Activated CD8-positive, alpha-beta memory T cell treated with anti-CD3 and anti-CD28 coated beads, Interleukin-2, amount 50 U/mL, for 1 hour (primary cell): ENCODE data around the gene FPGS.
A peak's percentile ranks its signal among the peaks of the same experiment; 100 is the strongest.
"Not testable (repeated sequence)": the region's sequence is repeated elsewhere in the genome, so short reads cannot be mapped to it uniquely, and the experiment has no call there.

Experiments
- DNase-seq: peaks from one replicate; pipeline ENCODE4 v3.0.0-alpha.2; 2020; ENCODE audit errors: extremely low read depth

Gene FPGS

DNA sequence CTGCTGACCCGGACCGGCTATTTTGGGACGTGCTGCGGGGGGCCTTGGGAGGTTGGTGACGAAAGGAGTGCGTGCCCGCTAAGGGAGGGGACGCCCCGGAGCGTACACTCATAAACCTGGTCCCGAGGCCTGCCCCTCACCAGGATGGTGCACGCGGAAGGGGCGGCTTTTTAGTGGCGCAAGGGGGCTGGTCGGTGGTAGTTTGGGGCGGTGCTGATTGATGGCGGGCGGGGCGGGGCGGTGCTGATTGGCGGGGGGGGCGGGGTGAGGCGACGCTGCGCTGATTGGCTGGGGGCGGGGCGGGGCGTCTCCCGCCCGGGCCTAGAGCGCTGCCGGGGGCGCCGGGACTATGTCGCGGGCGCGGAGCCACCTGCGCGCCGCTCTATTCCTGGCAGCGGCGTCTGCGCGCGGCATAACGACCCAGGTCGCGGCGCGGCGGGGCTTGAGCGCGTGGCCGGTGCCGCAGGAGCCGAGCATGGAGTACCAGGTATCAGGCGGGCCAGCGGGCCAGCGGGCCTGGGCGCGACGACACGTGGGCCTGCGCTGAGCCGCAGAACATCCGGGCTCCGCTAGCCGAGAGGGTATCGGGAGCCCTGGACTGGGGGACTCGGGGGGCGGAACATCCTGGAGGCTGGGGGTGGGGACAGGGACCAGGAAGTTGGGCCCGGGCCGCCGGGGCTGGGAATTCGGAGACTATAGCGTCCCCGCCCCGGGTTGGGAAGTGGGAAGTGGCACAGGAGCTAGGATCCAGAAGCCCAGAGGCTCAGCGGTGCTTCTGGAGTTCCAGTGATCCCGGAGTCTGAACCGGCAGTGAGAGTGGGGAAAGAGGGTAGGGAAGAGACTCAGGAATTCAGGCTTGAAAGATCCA lies at the start of gene FPGS:
FPGS (plus strand) TSS at position 307 of the 868 bp plus-strand sequence; CDS start at position 350, 43 bp downstream.
- DNase-seq = peak; percentile 66

DNA sequence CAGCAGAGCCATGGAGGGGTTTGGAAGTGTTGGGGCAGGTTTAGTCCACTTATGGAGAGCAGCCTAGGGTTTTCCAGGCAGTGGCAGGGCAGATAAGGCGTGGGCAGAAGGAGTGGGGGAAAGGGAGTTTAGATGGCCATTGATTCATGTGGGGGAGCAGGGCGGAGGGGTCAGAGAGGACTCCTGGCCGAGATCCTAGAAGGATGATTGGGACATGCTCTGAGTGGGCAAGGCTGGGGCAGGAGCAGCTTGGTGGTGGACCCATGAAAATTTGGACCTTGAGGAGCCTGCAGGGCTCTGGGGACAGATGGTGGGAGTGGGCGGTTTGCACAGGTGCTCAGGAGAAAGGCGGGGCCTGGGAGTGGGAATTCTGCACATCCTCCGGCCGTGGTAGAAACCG lies 49.5 kb upstream of the FPGS start:
- no peak for DNase-seq

DNA sequence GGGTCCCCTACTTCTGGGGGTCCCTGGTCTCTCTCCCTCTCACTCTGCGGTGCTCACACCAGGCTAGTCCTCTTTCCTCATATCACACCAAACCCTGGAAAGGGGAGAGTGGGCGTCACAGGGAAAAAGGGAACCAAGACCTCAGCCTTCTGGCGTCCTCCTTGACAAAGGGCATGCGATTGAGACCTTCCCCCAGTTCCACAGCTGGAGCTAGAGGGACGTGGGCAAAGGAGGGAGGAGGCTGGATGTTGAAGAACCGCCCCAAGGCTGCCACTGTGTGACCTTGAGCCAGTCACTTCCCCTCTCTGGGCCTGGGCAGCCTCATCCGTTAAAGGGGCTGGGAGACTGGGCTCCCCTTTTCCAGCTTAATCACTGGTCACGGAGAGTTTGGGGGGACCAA lies 49.1 kb upstream of the FPGS start:
- no peak for DNase-seq

GRCh38 chr9:127754099-127755060 lies 48.3 kb upstream of the FPGS start:
- DNase-seq = no peak

GRCh38 chr9:127755061-127756060 lies 47.3 kb upstream of the FPGS start:
- no peak for DNase-seq

DNA sequence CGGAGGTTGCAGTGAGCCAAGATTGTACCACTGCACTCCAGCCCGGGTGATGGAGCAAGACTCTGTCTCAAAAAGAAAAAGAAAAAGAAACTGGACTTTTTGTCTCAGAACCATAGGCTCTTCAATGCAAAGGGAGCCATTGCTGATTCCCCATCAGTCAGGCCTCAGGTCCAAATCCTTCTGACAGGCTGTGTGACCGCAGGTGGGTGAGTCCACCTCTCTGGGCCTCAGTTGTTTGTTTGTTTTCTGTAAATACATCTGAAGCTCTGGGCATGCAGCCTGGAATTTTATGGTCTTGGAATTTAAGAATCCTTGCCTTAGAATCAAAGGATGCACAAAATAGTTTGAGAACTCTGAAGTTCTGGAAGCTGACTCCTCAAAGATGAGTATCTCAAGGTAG lies 46.4 kb upstream of the FPGS start:
- DNase-seq = no peak

GRCh38 chr9:127756776-127757175 lies 45.9 kb upstream of the FPGS start:
- not testable (repeated sequence) for DNase-seq

DNA sequence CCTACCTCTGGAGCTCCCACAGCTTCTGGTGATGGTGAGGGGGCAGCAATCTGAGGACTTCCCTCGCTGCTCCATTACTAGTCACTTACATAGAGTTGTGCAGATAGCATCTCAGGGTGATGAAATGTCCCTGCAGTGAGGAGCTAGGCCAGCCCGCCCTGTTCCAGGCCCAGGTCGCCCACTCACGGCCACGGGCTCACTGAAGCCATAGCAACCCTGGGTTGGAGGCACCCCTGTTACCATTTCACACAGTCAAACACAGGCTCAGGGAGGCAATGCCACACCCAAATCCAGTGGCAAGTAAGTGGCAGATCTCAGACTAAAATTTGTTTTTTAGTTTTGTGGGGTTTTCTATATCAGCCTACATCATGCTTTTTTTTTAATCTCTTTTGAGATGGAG lies 43.8 kb upstream of the FPGS start:
- no peak for DNase-seq

- DNase-seq = no peak
These were observed 41.6 kb upstream of the FPGS start for GRCh38 chr9:127761061-127761460.

GRCh38 chr9:127761491-127761956 lies 41.2 kb upstream of the FPGS start:
- DNase-seq = no peak

- no peak for DNase-seq
These were observed 40.5 kb upstream of the FPGS start for GRCh38 chr9:127762111-127762676.

DNA sequence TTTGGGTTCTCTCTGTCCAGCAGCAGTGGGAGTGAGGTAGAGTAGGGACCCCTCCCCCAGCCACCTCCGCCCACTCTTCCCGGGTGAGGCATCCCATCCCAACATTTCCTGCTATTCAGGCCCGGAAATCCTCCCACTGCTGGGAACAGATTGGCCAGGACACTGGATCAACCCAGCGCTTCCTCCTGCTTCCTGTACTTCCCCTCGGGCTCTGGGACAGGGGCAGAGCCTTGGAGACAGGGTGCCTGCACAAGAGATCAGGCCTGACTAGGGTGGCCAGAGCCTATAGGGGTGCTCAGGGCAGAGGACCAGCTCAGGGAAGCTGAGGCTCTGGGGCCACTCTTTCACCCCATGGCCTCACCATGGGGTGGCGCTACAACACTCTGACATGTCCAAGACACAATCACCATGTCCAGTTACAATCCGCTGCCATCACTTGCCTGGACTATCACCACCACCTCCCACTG lies 38.7 kb upstream of the FPGS start:
- no peak for DNase-seq

DNA sequence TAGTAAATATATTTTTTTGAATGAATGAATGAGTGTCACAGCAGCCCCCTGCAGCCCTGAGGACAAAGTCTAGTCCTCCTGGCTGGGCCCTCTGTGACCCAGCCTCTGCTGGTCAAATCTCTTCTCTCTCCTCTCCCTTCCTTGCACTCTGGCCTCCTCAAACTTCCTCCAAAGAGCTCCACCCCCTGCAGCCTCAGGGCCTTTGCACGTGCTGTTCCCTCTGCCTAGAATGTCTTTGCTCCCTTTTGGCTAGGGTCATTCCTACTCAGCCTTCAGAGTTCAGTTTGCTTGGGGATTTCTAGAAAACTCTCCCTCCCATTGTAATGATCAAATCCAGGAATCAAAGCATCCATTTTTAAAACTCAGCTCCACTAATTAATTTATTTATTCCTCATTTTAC lies 37.3 kb upstream of the FPGS start:
- DNase-seq = no peak

DNA sequence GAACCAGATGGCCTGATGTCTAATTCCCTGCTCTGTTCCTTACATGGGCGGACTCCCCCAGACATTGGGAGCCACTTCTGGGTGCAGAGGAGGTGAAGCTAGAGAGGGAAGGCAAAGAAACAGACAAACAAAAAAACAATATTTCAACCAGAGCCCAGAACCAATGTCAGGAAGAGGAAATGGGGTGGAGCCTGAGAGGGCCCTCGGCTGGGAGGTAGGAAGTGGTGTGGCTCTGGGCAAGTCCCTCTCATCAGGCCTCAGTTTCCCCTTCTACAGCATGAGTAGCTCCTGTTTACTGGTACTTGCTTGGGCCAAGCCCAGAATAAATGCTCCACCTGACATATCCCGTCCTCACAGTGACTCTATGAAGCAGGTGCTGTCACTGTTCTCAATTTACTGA lies 35.3 kb upstream of the FPGS start:
- no peak for DNase-seq

GRCh38 chr9:127767909-127768331 lies 34.8 kb upstream of the FPGS start:
- no peak for DNase-seq

DNA sequence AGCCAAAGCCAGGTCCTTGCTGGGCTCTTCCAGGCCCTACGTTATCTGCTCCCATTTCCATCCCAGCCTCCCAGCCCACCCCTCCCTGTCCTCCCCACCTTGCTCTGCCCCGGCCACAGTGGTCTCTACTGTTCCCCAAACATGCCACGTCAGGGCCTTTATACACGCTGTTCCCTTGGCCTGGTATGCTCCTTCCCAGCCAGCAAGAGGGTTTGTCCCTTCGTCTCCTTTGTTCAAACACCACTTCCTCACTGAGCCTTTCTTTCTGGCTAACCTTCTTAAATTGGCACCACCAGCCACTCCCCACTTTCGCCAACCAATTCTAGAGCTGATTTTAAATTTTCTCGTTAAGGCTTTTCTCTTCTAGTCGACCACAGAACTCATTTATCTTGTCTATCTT lies 34.0 kb upstream of the FPGS start:
- DNase-seq = no peak

GRCh38 chr9:127769101-127769500 lies 33.6 kb upstream of the FPGS start:
- no peak for DNase-seq

- no peak for DNase-seq
These were observed 32.6 kb upstream of the FPGS start for GRCh38 chr9:127769929-127770582.

- no peak for DNase-seq
These were observed 32.1 kb upstream of the FPGS start for GRCh38 chr9:127770583-127770904.

DNA sequence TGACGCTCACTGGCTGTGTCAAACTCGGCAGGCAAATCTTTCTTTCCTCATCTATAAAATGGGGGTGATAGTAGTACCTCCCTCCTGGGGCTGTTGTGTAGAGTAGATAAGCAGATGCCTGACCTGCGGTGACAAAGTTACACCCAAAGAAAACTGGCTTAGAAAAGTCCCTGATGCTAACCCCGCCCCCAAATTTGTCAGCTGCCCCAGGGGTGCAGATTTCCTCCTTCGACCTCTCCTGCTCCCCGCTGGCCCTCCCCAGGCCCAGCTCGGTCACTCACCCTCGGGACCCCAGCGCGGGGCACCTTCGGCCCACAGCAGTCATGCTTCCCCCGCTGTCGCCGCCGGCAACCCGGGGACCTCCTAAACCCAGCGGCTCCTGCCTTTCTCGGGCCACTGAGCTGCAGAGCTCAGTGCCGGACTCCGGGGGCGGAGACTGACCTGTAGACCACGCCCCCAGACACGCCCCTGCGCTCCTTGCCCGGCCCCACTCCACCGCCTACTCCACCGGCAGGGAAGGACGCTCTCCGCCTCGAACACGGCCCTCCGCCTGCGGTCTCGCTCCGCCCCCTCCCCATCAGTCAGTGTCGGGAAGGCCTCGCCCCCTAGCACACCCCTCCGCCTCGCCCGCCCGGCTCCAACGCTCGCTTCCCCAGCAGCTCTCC lies 31.6 kb upstream of the FPGS start:
- peak; percentile 67 for DNase-seq
